Retinal pigment epithelial cell (primary cell): ENCODE measurements around the gene BCL6.
A peak's percentile ranks its signal among the peaks of the same experiment; 100 is the strongest.
"Not testable (repeated sequence)": the region's sequence is repeated elsewhere in the genome, so short reads cannot be mapped to it uniquely, and the experiment has no call there.

Source experiments
- DNase-seq: peaks from one replicate; pipeline ENCODE4 v3.0.0-alpha.2; 2010; ENCODE audit warnings: low read depth
- H3K4me3 ChIP-seq: 2 replicates; pipeline ENCODE4 v1.5.1; 2011; ENCODE audit warnings: mild to moderate bottlenecking, low read length, control low read depth, moderate library complexity
- TF ChIP-seq, protein P1 (sequence below): conservative IDR thresholded peaks from 2 replicates; pipeline ENCODE4 v1.5.1; 2011; ENCODE audit warnings: low read depth, low read length, control low read depth, inconsistent platforms

The BCL6 gene

DNA sequence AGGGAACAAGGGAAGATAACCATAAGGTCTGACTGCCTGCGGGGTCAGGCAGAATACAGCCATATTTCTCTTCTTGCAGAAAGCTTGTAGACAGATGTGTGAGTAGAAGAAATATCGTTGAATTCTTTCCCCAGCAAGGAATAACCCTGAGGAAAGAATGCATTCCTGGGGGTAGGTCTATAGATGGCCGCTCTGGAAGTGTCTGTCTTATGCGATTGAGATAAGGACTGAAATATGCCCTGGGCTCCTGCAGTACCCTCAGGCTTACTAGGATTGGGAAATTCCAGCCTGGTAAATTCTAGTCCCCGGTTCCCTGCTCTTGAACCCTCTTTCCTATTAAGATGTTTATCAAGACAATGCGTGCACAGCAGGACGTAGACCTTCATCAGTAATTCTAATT is 59.3 kb downstream of the BCL6 start:
- no peak overlapping the region for H3K4me3 ChIP-seq
- no peak for DNase-seq
- TF ChIP-seq, protein P1, sequence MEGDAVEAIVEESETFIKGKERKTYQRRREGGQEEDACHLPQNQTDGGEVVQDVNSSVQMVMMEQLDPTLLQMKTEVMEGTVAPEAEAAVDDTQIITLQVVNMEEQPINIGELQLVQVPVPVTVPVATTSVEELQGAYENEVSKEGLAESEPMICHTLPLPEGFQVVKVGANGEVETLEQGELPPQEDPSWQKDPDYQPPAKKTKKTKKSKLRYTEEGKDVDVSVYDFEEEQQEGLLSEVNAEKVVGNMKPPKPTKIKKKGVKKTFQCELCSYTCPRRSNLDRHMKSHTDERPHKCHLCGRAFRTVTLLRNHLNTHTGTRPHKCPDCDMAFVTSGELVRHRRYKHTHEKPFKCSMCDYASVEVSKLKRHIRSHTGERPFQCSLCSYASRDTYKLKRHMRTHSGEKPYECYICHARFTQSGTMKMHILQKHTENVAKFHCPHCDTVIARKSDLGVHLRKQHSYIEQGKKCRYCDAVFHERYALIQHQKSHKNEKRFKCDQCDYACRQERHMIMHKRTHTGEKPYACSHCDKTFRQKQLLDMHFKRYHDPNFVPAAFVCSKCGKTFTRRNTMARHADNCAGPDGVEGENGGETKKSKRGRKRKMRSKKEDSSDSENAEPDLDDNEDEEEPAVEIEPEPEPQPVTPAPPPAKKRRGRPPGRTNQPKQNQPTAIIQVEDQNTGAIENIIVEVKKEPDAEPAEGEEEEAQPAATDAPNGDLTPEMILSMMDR, result no peak

- H3K4me3 ChIP-seq, result no peak overlapping the region
- DNase-seq, result no peak
- TF ChIP-seq, protein P1, result no peak
Measured at GRCh38 chr3:187684880-187685279, 60.4 kb downstream of the BCL6 start.

- TF ChIP-seq, protein P1, result no peak
- H3K4me3 ChIP-seq, result no peak overlapping the region
- no peak for DNase-seq
Measured at GRCh38 chr3:187684444-187684843, 60.8 kb downstream of the BCL6 start.

GRCh38 chr3:187681756-187682155 is 63.5 kb downstream of the BCL6 start:
- H3K4me3 ChIP-seq, DNase-seq: not testable (repeated sequence)

DNA sequence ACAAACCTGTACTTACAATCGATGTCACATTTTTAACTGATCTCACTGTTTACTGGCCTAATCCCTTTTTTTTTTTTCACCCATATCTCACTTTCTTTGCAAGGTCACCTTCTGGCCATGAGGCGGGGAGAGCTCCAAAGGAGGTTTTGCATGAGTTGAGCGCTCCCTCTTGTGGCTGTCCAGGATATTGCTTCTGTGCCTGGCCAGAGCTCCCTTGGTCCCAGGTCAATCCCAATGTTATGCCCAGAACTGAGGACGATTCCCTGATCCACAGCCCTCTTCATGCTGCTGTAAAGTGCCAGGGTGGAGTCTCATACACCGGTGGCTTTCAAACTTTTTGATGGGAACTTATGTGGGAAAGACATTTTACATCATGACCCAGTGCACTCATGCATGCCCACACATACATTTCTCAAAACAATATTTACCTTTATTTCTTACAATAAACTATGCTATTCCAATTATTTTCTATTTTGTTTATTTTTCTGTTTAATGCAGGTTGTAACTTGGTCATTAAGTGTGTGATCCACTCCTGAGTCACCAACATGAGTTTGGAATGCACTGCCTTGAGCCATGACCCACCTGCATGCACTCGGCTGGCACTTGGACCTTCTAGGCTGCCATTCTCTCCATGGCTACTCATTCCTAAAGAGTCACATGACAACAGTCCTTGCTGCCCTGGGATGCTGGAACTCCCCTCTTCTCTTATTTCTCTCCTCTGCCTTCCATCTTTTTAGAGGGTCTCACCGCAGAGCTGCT is 65.5 kb downstream of the BCL6 start:
- H3K4me3 ChIP-seq, result no peak overlapping the region
- TF ChIP-seq, protein P1, result peak; percentile 93
- DNase-seq, result no peak

GRCh38 chr3:187678726-187679268 is 66.5 kb downstream of the BCL6 start:
- DNase-seq, result no peak
- TF ChIP-seq, protein P1, result peak; percentile 81

GRCh38 chr3:187677604-187678003 is 67.7 kb downstream of the BCL6 start:
- DNase-seq, result no peak
- TF ChIP-seq, protein P1, result no peak
- no peak overlapping the region for H3K4me3 ChIP-seq

More at GRCh38 chr3:187678726-187679268, 66.5 kb downstream of the BCL6 start:
- no peak overlapping the region for H3K4me3 ChIP-seq
